ENCODE data around the gene ATP6V0A1.
"Not testable (repeated sequence)": the region's sequence is repeated elsewhere in the genome, so short reads cannot be mapped to it uniquely, and the experiment has no call there.

Gene ATP6V0A1

DNA sequence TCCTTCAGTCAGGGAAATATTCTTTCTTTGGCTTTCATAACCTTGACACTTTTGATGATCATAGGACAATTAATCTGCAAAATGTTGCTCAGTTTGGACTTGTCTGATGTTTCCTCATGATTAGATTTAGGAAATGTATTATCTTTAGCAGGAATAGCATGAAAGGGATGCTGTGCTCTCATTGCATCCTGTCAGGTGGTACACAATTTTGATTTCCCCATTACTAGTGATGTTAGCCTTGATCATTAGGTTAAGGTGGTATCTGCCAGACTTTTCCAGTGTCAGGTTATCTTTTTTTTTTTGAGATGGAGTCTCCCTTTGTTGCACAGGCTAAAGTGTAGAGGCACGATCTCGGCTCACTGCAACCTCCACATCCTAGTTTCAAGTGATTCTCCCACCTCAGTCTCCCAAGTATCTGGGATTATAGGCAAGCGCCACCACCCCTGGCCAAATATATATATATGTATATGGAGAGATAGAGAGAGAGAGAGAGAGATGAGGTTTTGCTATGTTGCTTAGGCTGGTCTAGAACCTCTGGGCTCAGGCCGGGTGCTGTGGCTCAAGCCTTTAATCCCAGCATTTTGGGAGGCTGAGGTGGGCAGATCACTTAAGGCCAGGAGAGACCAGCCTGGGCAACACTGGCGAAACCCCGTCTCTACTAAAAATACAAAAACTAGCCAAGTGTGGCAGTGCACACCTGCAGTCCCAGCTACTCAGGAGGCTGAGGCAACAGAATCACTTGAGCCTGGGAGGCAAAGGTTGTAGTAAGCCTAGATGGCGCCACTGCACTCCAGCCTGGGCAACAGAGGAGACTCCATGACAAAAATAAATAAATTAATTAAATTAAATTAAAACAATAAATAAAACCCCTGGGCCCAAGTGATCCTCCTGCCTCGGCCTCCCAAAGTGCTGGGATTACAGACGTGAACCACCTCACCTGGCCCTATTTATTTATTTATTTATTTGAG lies 19.8 kb upstream of the ATP6V0A1 start:
- DNase-seq: no peak

DNA sequence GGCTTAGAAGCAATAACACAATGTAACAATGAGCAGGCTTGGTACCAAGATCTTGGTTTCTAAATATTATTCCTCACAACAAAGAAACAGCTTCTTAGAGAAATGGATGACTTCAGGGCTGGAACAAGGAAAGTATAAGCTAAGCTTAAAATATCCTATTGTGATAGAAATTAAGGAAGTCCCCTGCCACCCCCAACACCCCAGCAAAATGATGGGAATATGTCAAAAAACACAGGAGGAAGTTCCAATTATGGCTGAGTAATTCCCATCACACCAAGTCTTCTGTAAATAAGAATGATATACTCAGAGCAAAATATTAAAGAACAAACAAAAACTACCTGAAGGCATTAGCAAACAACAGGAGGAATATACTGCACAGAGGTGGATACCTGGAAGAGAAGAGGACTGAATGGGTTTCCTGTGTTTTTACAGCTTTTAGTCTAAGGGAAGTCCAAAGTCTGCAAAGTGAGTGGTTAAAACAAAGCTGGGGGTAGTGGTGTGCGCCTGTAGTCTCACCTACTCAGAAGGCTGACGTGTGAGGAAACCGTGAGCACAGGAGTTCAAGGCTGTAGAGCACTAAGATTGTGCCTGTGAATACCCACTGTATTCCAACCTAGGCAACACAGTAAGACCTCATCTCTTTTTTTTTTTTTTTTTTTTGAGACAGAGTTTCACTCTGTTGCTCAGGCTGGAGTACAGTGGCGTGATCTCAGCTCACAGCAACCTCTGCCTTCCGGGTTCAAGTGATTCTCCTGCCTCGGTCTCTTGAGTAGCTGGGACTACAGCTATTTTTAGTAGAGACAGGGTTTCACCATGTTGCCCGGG lies 17.1 kb upstream of the ATP6V0A1 start:
- no peak for DNase-seq

DNA sequence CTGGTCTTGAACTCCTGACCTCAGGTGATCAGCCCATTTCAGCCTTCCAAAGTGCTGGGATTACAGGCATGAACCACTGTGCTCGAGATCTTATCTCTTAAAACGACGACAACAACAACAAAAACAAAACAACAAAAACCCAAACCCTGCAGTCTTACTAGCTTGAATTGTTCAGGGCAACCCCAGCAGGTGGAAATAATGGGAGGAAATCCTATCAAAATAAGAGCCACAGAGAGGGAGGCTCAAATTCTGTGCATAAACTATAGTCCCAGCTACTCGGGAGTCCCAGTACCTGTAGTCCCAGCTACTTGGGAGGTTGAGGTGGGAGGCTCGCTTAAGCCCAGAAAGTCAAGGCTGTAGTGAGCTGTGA lies 16.5 kb upstream of the ATP6V0A1 start:
- no peak for DNase-seq

DNA sequence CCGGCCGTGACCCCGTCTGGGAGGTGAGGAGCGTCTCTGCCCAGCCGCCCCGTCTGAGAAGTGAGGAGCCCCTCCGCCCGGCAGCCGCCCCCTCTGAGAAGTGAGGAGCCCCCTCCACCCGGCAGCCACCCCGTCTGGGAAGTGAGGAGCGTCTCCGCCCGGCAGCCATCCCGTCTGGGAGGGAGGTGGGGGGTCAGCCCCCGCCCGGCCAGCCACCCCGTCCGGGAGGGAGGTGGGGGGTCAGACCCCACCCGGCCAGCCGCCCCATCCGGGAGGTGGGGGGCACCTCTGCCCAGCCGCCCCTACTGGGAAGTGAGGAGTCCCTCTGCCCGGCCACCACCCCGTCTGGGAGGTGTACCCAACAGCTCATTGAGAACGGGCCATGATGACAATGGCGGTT lies 9.5 kb upstream of the ATP6V0A1 start:
- not testable (repeated sequence) for DNase-seq

DNA sequence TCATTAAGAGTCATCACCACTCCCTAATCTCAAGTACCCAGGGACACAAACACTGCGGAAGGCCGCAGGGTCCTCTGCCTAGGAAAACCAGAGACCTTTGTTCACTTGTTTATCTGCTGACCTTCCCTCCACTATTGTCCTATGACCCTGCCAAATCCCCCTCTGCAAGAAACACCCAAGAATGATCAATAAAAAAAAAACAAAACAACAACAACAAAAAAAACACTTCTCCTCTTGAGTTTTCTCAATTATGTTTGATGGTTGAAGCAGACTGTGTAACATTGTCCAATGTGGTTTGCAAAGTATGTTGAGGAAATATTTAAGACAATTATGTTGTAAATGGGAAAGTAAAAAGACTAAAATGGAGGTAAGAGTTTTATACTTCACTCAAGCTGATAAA lies 8.8 kb upstream of the ATP6V0A1 start:
- DNase-seq: not testable (repeated sequence)

DNA sequence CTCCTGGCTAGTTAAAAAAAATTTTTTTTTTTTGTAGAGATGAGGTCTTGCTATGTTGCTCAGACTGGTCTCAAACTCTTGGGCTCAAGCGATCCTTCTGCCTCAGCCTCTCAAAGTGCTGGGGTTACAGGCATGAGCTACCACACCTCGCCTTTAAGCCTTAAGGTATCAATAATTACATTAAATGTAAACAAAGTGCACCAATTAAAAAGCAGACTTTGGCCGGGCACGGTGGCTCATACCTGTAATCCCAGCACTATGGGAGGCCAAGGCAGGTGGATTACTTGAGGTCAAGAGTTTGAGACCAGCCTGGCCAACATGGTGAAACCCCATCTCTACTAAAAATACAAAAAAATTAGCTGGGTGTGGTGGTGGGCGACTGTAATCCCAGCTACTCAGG lies 7.4 kb upstream of the ATP6V0A1 start:
- DNase-seq: not testable (repeated sequence)

DNA sequence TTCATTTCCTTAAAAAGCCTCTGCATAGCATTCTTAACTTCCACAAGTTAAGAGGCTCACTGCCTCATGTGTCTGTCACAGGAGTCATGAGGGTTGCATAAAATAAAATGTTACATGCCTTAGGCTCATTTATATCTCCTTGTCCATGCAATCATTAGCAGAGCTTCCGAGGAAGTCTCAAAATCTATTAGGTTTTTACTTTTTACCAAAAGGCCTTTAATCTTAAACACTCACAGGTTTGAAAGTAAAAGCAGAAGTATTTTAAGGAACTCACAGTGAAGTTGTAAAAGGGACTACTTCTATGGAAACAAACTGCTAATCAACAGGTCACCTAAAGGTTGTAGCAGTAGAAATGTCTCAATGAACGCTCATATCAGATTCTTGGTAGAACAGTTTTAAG lies 5.2 kb upstream of the ATP6V0A1 start:
- DNase-seq: no peak

DNA sequence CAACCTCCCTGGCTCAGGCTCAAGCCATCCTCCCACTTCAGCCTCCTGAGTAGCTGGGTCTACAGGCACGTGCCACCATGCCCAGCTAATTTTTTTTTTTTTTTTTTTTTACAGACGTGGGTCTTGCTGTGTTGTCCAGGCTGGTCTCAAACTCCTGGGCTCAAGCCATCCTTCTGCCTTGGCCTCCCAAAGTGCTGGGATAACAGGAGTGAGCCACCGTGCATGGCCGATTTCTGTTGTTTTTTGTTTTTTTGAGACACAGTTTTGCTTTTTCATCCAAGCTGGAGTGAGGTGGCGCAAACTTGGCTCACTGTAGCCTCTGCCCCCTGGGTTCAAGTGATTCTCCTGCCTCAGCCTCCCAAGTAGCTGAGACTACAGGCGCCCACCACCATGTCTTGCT lies 3.7 kb upstream of the ATP6V0A1 start:
- not testable (repeated sequence) for DNase-seq

DNA sequence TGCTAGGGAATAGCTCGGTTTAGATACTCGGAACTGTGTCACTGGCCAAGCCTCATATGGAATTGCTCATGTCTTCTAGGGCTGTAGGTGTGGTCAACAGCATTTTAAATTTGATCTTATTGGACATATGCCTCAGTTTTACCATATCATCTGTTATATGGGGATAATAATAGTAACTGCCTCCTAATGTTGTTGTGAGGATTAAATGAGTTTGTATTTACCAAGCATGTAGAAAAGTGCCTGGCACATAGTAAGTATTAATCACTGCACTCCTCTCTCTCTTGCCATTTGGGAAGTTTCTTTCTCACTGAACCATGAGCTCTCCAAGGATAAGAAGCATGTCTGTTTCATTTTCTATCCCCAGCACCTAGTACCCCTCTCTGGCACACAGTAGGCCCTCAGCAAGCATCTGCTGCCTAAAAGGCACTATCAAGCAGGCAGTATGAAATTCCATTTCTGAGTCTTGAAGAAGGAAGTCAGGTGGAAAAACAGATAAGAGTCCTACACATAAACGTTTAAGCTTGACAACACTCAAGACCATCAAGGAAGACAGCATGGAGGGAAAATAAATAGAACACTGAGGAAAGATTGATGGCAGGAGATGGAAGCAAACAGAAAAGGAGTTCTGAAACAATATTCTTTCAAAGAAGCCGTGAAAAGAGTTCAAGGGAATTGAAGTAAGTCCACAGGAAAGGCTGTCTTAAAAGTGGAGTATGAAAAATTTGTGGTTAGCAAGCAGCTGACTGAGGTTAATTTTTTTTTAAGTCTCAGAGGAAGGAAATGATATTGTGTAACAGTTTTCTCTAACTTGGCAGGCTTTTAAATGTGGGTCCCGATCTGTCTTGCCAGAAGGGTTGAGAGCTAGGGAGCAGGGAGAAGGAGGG lies 2.2 kb upstream of the ATP6V0A1 start:
- DNase-seq: no peak

DNA sequence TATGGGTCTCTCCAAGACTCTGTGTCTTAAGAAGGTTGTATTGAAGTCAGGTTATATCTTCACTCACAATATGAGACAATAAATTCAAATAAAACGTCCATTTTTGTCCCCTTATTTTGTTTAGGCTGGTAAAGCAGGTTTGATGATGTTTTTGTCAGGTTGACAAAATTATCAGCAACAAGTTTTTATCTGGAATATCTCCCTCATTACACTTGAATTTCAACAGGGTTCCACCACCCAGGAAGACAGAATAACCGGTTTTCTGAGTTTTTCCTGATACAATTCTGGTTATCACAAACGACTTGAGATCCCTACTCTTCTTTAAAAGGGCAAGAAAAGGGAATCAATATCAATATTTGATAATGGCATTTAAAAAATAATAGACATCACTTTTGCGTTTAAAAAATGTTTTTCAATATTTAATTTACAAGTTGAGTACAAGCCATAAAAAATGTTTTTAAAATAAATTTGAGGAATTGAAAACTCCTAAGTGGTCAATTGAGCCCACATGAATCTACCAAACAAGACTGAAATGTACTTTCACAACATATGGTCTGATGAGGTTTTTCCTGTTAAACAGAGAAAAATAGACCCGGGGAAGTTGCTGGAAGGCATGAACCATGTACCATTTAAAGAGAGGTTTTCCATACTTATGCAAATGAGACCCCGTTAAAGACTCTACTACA lies 1.4 kb upstream of the ATP6V0A1 start:
- no peak for DNase-seq

DNA sequence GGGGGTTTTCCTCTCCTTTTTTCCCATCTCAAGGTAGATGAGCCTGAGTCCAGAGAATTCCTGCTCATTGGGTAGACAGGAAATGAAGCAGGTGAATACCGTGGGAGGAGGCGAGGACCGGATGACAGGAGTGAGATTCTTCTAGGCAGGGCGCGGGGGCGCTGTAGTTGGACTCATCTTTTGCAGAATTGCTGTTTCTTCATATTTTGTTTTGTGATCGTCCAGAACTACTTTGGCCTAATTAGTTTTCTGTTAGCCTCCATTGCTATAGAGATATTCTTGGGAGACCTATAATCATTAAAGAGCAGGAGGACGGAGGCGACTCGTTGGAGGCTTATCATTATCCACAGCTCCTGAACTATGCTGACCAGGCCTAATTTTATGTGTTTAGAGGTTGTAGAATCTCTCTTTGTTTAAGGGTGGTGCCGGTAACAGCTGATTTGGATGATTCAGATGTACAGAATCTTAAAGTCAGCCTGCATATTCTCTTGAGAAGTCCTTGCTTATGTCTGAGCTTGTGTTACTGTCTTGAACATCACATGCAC lies 650 bp downstream of the ATP6V0A1 start:
- peak; percentile 47 for DNase-seq

DNA sequence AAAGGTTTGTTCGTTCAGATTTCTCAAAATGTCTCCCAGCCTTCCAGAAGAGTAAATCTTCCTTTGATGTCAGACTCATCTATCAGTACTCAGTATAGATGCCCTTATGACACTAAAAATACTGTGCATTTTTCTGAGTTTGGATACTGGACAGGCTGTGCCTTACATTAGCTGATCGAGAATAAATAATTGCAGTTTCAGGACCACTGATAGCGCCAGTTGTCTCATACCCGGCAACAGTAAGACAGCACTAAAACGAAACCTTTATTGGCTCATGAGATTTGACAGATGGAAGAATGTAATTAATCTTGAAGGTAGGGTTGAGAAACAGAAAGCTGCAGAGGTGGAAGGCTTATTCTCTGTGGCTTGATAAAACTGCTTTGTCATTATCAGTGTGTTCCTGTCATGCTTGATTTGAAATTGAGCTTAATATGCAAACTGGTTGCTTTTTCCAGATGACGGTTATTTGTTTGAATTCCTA lies 1.2 kb downstream of the ATP6V0A1 start:
- DNase-seq: peak; percentile 19

DNA sequence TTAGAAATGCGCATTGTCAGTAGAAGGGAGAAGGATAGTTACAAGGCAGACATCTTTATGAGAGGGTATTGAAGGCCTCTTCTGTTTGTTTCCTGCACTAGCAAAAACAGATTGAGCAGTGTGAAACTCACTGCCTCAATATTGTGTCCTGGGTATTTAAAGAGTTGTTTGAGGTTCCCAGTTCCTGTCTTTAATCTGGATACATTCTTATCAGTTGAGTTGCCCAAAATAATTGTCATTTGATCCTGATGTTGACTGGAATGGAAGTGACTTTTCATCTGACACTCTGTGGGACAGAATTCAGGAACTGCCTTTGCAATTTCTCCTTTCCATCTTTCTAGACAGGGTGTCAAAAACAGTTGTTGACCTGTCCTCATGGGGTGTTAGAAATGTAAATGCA lies 1.7 kb downstream of the ATP6V0A1 start:
- DNase-seq: no peak

DNA sequence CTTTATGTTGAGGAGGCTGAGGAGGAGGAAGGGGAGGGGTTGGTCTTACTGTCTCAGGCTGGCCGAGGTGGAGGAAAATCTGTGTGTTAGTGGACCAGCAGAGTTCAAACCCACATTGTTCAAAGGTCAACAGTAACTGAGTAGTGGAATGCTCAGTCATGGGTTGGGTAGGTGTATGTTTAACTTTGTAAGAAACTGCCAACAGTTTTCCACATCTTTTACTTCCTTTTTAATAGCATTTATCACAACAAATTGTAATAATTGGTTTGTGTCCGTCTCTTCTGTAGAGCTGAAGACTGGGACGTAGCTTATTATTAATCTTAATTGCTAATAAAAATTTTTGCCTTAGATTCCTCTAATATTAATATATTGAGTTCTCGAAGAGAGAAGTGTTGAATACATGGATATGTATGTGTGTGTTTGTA lies 5.3 kb downstream of the ATP6V0A1 start:
- no peak for DNase-seq

DNA sequence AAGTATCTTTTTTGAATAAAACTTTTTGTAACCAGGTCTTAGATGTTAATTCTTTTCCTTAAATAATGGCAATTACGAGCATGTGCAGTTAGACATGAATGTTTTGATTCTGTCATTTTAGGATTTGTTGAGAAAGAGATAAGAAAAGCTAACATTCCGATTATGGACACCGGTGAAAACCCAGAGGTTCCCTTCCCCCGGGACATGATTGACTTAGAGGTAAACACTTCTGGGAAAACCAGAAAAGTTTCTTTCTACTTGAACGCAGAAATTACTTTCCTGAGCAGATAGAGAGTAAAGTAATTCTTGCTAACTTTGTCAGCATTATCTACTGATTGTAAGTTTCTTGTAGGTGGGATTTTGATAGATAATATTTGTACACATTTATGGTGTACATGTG lies 9.2 kb downstream of the ATP6V0A1 start:
- no peak for DNase-seq

DNA sequence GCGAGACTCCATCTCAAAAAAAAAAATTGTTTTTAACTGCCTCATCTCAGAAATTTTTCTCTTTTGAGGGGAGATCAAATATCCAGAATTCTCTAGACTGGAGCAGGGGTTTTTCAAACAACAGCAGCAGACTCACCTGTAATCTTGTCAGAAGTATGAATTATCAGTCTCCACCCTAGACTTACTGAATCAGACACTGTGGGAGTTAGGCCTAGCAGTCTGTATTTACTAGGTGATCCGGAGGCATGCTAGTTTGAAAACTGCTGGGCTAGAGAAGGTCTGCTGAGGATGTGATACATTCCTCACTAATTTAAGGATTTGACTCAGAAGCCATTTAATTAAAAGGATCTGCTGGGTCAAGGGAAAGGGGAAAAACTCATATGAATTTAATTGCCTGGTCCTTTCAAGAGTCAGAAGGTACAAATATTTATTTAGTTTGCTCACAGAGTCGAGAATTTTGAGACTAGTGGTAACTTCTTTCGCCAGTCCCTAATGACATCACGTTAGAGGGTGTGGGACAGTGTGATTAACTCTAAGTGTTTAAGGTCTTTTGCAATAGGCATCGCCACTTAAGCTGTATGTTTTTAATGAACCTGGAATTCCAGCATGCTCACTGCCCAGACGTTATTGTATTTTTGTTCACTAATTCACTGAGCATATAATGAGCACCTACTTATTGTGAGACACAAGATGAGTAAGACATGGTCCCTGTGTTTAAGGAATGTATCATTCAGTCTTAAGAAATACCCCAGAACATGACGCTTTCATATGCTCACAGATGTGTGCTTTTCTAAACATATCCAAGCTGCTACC lies 14.2 kb downstream of the ATP6V0A1 start:
- no peak for DNase-seq

DNA sequence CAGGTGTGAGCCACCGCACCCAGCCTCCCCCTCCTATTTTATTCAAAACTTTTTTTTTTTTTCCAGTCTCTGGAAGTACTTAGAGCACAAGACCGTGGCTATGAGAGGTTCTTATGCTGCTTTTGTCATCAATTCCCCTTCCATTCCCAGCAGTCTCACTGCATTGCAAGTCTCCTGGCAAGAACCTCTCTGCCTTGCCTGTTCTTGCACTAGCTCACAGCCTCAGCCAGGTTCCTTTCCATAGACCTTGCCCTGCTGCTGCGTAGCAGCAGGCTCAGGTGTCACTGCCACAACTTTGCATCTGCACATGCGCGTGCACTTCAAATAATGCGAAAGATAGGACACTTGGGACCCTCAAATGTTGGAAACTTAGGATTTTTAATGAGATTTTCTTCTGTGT lies 15.6 kb downstream of the ATP6V0A1 start:
- no peak for DNase-seq

DNA sequence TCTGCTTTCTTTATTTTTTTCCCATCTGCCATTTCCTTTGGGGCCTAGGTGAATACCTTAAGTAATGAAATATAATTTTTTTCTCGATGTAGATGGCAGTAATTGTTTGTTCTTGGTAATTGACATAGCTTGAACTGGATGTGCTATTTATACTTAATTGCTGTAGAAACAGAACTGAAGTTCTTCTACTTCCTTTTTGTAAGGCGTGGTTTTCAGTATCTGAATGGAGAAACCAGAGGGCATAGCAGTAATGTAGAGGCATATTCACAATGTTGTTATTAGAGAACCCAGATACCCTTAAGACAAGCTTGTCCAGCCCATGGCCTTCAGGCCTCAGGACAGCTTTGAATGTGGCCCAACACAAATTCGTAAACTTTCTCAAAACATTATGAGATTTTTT lies 16.4 kb downstream of the ATP6V0A1 start:
- DNase-seq: no peak

DNA sequence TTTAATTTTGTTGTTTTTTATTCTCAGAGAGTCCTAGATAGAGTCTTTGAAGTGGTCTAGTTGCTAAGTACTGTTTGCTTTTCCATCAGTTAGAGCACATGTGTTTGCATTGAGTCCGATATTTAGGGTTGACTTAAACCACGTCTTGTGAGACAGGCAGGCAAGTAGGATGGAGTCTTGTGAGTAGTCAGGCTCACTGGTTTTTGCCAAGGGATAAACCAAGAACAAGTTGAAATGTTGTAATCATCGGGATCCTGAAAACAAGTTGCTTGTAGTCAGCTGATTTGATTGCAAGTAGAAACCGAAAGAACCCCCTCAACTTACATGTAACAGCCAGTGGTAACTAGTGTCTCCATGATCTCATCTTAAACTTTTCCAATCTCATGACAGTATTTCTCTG lies 17.2 kb downstream of the ATP6V0A1 start:
- no peak for DNase-seq

DNA sequence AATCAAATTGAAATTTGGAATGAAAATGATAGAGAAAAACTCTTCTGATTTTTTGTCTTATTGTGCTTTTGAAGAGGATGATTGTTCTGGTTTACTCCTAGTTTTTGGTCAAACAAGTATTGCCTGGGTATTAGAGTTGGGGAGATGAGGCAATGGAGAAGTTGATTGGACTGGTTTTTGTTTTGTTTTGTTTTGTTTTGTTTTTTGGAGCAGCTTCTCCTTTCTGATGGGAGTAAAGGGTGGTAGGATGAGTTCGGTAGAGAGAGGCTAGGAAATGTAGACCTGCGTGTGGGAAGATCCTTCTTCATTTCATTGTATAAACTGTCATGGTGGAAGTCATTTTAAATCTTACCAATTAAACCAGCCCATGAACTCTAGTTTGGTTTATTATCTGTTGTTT lies 17.7 kb downstream of the ATP6V0A1 start:
- no peak for DNase-seq

DNA sequence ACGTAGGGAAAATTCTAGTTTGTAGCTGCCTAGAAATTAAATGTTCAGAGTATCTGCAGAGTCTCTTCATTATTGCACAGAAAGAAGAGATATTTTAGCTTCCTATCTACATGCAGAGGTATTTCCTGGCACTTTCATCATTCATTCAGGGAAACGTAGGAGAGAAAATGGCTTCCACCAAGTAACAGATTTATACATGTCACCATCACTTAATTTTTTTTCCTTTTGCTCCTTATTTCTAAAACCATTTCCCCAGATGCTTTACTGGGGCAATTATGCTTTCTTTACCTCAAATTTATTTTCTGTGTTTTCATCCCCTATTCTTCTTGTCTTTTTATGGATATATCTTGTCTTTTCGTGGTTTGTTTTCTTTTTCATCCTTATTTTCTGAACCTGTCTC lies 18.5 kb downstream of the ATP6V0A1 start:
- no peak for DNase-seq
